IPS-18a (cell line): Measurements from ENCODE around the gene VPS13C.

Source experiments
- H3K27ac ChIP-seq: one replicate; pipeline ENCODE4 v1.5.1; 2013; ENCODE audit warnings: low read length
- H3K27me3 ChIP-seq: one replicate; pipeline ENCODE4 v1.6.1; 2013; ENCODE audit warnings: mild to moderate bottlenecking, low read length; ENCODE audit not compliant: control insufficient read depth, insufficient read depth
- H3K36me3 ChIP-seq: one replicate; pipeline ENCODE4 v1.6.1; 2013; ENCODE audit warnings: low read depth, low read length; ENCODE audit not compliant: control insufficient read depth
- H3K4me1 ChIP-seq: one replicate; pipeline ENCODE4 v1.6.1; 2013; ENCODE audit warnings: low read depth, low read length; ENCODE audit not compliant: control insufficient read depth
- H3K4me3 ChIP-seq: one replicate; pipeline ENCODE4 v1.5.1; 2013; ENCODE audit warnings: low read length
- H3K9ac ChIP-seq: one replicate; pipeline ENCODE4 v1.6.1; 2013; ENCODE audit warnings: mild to moderate bottlenecking, low read length, moderate library complexity
- H3K9me3 ChIP-seq: one replicate; pipeline ENCODE4 v1.6.1; 2013; ENCODE audit warnings: low read depth, low read length; ENCODE audit not compliant: control insufficient read depth

The VPS13C gene

GRCh38 chr15:62068071-62068809, 8.0 kb upstream of the VPS13C start:
- peak overlapping the region; percentile 33 for H3K4me3 ChIP-seq
- H3K27me3 ChIP-seq: peaks cover 70% of the 10 kb centered on the region
- H3K9ac ChIP-seq: no peak overlapping the region
- H3K9me3 ChIP-seq: no peaks in the 10 kb centered on the region
- H3K4me1 ChIP-seq: peaks cover 11% of the 10 kb centered on the region
- H3K36me3 ChIP-seq: no peaks in the 10 kb centered on the region
- H3K27ac ChIP-seq: no peak overlapping the region

DNA sequence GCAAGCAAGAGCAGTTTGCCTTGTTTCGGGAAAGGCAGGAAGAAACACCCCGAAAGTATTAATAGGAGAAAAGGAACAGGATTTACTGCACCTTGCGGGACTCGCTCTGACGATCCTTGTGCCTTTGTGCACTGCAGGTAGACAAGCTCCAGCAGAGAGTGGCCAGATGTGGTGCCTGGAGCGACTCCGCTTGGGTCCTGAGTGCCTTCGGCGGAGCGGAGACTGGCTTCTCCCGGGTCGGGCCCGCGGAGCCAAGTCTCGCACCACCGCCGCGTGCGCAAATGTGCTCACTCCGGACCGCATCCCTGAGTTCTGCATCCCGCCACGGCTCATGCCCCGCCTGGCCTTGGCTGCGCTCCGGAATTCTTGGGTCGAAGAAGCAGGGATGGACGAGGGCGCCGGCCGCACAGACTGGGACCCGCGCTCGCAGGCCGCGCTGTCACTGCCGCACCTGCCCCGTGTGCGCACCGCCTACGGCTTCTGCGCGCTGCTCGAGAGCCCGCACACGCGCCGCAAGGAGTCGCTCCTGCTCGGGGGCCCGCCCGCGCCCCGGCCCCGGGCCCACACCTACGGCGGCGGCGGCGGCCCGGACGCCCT, 7.3 kb upstream of the VPS13C start:
- Histone ChIP-seq H3K27ac (no peak overlapping the region), H3K9me3 (no peaks in the 10 kb centered on the region), H3K36me3 (no peaks in the 10 kb centered on the region), H3K4me3 (peak overlapping the region; percentile 28), H3K9ac (no peak overlapping the region), H3K4me1 (peaks cover 11% of the 10 kb centered on the region), H3K27me3 (peaks cover 77% of the 10 kb centered on the region)

DNA sequence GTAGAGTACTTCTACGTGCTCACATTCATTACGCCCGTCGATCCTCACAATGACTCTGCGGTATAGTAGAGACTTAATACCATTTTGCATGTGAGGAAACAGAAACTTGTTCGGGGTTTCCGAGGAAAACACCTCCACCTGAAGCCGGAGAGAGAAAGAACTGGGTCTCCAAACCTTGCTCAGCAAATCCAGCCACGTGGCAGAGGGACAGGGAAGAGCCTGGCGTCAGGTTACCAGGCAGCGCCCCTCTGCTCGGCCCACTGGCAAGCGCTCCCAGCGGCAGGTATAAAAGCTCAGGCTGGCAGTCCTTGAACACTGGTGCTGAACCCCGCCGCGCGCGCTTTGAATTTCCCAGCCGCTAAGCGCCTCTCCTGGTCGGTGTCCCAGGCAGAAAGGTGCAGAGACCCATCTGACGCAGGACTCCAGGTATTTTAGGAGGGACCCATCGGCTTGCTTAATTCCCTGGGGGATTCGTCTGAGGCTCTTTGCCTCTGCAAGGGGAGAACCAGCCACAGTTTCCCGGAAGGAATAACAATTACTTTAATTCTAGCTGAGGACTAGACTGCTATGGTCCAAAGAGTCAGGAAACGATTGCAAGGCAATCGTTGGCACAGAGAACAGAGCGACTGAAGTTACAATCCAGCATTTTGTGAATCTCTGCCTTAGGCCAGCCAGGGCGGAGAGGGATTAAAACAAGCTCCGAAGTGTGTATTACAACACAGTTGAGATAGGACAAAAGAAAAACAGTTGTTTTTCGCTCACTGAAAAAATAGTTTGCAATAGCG, 6.6 kb upstream of the VPS13C start, which contains the start of gene C2CD4A:
TSS of gene C2CD4A (plus strand) at position 315 of the 785 bp plus-strand sequence. CDS start 637 bp downstream, outside the sequence.
- Histone ChIP-seq H3K9me3 (no peaks in the 10 kb centered on the region), H3K4me3 (peak within 1 kb of the TSS; percentile 28), H3K4me1 (peaks cover 11% of the 10 kb centered on the region), H3K9ac (peak within 1 kb of the TSS; percentile 5), H3K27ac (no peak within 1 kb of the TSS), H3K27me3 (peaks cover 84% of the 10 kb centered on the region), H3K36me3 (no peaks in the 10 kb centered on the region)

GRCh38 chr15:62063825-62064635, 3.8 kb upstream of the VPS13C start:
- peaks cover 90% of the 10 kb centered on the region for H3K27me3 ChIP-seq
- H3K27ac ChIP-seq: no peak overlapping the region
- H3K4me3 ChIP-seq: no peak overlapping the region
- no peaks in the 10 kb centered on the region for H3K36me3 ChIP-seq
- H3K4me1 ChIP-seq: peaks cover 16% of the 10 kb centered on the region
- no peak overlapping the region for H3K9ac ChIP-seq
- no peaks in the 10 kb centered on the region for H3K9me3 ChIP-seq

GRCh38 chr15:62060896-62061280, 641 bp upstream of the VPS13C start:
- no peaks in the 10 kb centered on the region for H3K9me3 ChIP-seq
- H3K27ac ChIP-seq: no peak overlapping the region
- H3K27me3 ChIP-seq: peaks cover 63% of the 10 kb centered on the region
- peak overlapping the region; percentile 22 for H3K9ac ChIP-seq
- peak overlapping the region; percentile 84 for H3K4me3 ChIP-seq
- H3K36me3 ChIP-seq: no peaks in the 10 kb centered on the region
- peaks cover 5% of the 10 kb centered on the region for H3K4me1 ChIP-seq

DNA sequence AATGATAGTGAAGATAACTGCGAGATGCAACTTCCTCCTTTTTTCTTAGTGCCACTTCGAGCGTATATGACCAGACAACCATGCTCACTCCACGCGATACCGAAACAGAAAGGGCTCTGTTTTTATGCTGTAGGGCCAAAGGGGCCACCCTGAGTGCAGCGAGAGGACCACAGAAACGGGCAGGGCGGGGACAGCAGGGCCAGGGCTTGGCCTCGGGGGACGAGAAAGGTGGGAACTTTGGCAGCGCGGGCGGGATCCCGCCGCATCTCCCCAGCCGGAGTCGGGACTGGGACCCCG, 483 bp downstream of the VPS13C start:
- peaks cover 53% of the 10 kb centered on the region for H3K27me3 ChIP-seq
- no peak overlapping the region for H3K27ac ChIP-seq
- peak overlapping the region; percentile 84 for H3K4me3 ChIP-seq
- peak overlapping the region; percentile 55 for H3K9ac ChIP-seq
- H3K4me1 ChIP-seq: peaks cover 5% of the 10 kb centered on the region
- no peaks in the 10 kb centered on the region for H3K9me3 ChIP-seq
- no peaks in the 10 kb centered on the region for H3K36me3 ChIP-seq

DNA sequence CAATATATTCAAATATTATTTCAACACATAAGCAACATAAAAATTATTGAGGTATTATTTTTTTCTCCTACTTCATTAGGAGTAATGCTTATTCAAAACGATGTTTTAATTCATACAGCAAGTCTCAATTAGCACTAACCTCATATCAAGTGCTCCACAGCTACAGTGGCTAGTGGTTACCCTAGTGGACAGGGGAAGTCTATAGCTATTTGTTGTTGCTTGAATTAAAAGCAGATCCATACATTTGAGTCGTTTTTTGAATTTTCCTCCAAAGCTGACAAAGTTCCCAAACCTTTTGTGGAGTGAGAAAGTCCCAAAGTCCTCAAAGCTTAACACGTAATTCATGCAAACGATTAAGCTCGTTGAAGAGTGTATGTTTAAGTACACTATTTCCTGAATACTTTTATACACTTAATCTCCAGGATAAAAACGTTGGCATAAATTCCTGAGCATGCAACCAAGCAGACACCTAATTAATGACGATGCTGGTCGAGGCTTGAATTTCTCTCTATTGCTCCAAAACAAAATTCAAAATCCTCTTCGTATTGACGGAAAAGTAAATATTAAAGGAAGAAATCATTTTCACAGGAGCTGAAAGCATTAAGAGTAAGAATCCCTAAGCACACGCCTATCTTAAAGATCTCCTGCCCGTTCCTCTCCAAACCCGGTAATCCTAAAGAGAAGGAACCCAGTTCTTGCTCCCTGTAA, 985 bp downstream of the VPS13C start:
- H3K9me3 ChIP-seq: no peaks in the 10 kb centered on the region
- H3K36me3 ChIP-seq: no peaks in the 10 kb centered on the region
- H3K9ac ChIP-seq: peak overlapping the region; percentile 55
- peaks cover 5% of the 10 kb centered on the region for H3K4me1 ChIP-seq
- no peak overlapping the region for H3K27ac ChIP-seq
- peak overlapping the region; percentile 84 for H3K4me3 ChIP-seq
- H3K27me3 ChIP-seq: peaks cover 48% of the 10 kb centered on the region

GRCh38 chr15:62058327-62059028, 1.8 kb downstream of the VPS13C start:
- H3K9ac ChIP-seq: no peak overlapping the region
- no peaks in the 10 kb centered on the region for H3K9me3 ChIP-seq
- H3K4me3 ChIP-seq: no peak overlapping the region
- H3K27me3 ChIP-seq: peaks cover 41% of the 10 kb centered on the region
- no peak overlapping the region for H3K27ac ChIP-seq
- H3K4me1 ChIP-seq: peaks cover 5% of the 10 kb centered on the region
- H3K36me3 ChIP-seq: no peaks in the 10 kb centered on the region

GRCh38 chr15:62057341-62057980, 2.8 kb downstream of the VPS13C start:
- H3K4me1 ChIP-seq: peaks cover 5% of the 10 kb centered on the region
- H3K27ac ChIP-seq: no peak overlapping the region
- H3K9ac ChIP-seq: no peak overlapping the region
- no peaks in the 10 kb centered on the region for H3K36me3 ChIP-seq
- H3K27me3 ChIP-seq: peaks cover 30% of the 10 kb centered on the region
- H3K9me3 ChIP-seq: no peaks in the 10 kb centered on the region
- H3K4me3 ChIP-seq: no peak overlapping the region

GRCh38 chr15:62054979-62055378, 5.3 kb downstream of the VPS13C start:
- H3K9ac ChIP-seq: no peak overlapping the region
- no peaks in the 10 kb centered on the region for H3K36me3 ChIP-seq
- peaks cover 10% of the 10 kb centered on the region for H3K27me3 ChIP-seq
- H3K9me3 ChIP-seq: no peaks in the 10 kb centered on the region
- no peak overlapping the region for H3K4me3 ChIP-seq
- H3K27ac ChIP-seq: no peak overlapping the region
- H3K4me1 ChIP-seq: no peaks in the 10 kb centered on the region
